Activated CD8-positive, alpha-beta memory T cell treated with anti-CD3 and anti-CD28 coated beads, Interleukin-2, amount 50 U/mL, for 24 hours (primary cell): ENCODE data around the gene ITCH.
"Not testable (repeated sequence)": the region's sequence is repeated elsewhere in the genome, so short reads cannot be mapped to it uniquely, and the experiment has no call there.

Experiments used
- DNase-seq: peaks from one replicate; pipeline ENCODE4 v3.0.0-alpha.2; 2020; ENCODE audit errors: extremely low read depth

The ITCH gene

GRCh38 chr20:34363062-34363464, at the start of gene ITCH:
Gene ITCH, plus strand, starts transcription at chr20:34363273. Its CDS starts 30,539 bp downstream, at chr20:34393812.
- DNase-seq = peak; percentile 84

GRCh38 chr20:34315236-34315635, 47.8 kb upstream of the ITCH start:
- DNase-seq = no peak

DNA sequence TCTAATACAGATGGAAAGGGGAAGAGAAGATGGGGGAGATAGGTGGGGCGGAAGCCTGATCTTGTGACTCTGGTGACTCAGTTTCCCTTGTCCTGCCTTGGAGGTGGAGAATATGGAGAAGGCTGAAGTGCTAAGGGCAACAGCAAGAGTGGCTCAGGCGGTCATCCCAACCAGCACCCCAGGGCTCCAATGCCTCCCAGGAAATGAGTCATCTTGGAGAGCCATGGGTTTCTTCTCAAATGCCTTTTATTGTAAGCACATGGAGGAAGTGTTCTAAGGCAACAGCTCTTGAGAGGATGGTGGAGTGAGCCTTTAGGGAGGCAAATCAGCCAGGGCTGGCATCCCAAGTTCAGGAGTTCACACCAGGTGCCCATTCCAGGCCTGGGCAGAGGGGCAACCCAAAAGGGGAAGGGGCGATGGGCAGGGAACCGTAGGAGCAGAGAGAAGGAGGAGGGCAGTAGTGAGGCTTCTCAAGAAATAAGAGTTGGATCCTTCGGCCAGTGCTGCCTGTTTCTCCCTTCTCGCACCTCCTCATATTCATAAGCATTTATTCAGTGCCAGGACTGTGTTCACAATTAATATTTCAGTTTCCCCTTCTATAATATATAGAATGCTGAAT, 46.8 kb upstream of the ITCH start:
- DNase-seq = no peak

GRCh38 chr20:34318609-34319443, 44.2 kb upstream of the ITCH start:
- no peak for DNase-seq

DNA sequence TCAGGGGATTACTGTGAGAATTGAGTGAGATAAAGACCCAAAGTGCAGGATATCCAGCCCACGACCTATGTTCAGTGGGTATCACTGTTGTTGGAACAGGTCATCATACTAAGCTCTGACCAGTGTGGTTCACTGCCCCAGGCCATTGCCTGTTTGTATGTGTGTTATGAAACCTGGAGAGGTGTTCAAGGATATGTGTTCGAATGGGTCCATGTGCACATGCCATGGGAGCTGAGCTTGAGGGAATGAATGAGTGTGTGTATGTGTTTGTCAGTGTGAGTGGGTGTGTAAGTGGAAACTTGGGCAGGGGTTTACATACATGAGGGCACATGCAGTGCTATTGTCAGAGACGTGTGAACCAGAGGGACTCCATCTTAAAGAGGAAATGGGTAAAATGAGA, 42.2 kb upstream of the ITCH start:
- no peak for DNase-seq

DNA sequence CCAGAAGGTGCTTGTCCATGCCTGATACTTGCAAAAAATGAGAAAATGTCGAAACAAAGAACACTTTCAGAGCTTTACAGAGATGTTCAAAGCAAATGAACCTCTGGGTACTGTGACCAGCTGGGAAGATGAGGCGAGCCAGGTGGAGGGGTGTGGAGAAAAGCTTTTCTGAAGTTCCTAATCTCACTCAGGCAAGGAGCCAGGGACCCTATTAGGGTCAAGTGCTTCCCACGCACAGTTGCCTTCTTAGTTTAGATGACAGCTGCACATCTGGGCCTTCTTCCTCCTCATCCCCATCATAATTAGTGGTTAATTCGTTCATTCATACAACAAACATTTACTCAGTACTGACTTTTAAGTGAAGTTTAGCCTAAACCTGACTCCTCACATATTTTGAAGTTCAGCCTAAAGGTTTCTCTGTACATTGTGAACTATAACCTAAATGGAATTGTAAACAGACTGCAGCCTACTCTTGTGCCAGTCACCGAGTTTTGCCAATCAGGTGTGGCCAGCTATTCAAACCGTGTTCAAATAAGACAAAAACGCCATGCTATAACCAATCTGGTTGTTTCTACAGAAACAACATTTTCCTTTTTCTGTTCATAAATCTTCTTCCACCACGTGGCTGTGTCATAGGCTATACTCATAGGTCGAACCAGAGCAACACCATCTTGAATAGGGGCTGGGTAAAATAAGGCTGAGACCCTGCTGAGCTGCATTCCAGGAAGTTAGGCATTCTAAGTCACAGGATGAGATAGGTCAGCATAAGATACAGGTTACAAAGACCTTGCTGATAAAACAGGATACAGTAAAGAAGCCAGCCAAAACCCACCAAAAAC, 40.6 kb upstream of the ITCH start:
- DNase-seq = no peak

GRCh38 chr20:34324541-34324940, 38.5 kb upstream of the ITCH start:
- no peak for DNase-seq

DNA sequence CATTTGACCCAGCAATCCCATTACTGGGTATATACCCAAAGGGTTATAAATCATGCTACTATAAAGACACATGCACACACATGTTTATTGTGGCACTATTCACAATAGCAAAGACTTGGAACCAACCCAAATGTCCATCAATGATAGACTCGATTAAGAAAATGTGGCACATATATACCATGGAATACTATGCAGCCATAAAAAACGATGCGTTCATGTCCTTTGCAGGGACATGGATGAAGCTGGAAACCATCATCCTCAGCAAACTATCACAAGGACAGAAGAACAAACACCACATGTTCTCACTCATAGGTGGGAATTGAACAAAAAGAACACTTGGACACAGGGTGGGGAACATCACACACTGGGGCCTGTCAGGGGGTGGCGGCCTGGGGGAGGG, 34.9 kb upstream of the ITCH start:
- DNase-seq = not testable (repeated sequence)

- no peak for DNase-seq
These were observed 34.0 kb upstream of the ITCH start for GRCh38 chr20:34328928-34329677.

DNA sequence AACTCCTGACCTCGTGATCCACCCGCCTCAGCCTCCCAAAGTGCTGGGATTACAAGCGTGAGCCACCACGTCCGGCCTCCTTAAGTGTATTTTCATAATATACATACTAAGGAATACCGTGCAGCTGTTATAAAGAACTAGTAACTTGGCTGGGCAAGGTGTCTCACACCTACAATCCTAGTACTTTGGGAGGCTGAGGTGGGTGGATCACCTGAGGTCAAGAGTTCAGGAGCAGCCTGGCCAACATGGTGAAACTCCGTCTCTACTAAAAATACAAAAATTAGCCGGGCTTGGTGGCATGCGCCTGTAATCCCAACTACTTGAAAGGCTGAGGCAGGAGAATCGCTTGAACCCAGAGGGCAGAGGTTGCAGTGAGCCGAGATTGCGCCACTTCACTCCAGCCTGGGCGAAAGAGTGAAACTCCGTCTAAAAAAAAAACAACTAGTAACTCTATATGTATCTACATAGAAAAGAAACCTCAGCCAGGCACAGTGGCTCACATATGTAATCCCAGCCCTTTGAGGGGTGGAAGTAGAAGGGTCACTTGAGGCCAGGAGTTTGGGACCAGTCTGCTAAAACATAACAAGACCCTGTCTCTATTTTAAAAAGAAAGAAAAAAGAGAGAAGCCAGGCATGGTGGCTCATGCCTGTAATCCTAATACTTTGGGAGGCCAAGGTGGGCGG, 32.1 kb upstream of the ITCH start:
- DNase-seq = not testable (repeated sequence)

DNA sequence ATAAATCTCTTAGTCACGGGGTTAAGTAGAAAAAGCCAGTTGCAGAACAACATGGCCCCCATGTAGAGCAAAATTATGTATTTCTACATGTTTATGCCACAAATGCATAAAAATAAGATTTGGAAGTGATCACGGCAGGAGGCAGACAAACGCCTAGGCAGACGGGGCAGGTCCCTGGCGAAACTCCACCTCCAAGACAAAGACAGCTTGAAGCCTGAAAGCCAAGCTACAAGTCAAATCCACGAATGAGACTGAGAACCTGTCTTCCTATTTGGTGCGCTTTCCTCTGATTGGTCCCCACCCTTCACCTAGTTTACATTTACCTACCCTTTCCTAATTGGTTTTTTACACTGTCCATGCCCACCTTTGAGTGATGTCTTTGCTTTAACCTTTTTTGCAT, 31.2 kb upstream of the ITCH start:
- no peak for DNase-seq

DNA sequence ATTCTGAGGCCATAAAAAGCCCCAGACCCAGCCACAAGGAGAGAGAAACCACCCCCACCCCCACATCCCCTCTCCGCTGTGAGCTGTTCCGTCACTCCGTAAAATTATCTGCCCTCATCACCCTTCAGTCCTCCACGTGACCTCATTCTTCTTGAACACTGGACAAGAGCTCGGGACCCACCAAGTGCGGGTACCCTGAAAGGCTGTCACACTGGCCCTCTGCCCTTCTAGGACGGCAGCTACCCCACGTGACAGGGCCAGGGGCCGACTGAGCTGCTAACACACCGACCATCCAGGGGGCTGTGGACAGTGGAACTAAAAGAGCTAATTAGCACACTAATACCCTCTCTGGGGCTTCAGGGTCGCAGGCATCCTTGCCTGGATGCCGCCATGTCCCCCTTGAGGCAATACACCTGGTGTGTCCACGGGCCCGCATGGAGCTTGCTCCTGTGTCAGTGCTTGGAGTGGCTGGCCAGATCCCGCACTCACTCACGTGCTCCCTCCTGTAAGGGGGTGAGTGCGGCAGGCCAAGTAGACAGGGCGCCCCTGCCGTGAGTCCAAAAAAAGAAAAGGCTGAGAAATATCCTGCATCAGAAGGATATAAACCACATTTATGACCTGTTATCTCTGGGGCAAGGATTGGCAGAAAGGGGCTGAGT, 30.7 kb upstream of the ITCH start:
- DNase-seq = no peak

DNA sequence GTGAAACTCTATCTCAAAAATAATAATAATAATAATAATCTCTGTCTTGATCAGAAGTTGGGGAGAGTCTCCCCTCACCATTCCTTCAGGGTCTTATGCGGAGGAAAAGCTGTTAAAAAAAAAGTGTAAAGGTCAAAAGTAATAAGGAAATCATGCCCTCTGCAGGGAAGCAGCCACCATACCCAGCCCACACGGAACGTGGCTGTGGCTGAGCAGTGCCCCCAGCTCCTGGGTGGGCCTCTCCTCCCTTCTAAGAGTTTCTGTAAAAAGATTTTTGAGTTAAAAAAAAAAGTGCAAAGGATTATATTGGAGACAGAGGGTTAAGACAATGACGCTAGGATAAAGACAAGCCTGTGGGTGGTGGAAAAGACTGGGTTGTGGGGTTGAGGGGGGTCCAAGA, 29.3 kb upstream of the ITCH start:
- DNase-seq = no peak

GRCh38 chr20:34334654-34335407, 28.2 kb upstream of the ITCH start:
- DNase-seq = no peak

DNA sequence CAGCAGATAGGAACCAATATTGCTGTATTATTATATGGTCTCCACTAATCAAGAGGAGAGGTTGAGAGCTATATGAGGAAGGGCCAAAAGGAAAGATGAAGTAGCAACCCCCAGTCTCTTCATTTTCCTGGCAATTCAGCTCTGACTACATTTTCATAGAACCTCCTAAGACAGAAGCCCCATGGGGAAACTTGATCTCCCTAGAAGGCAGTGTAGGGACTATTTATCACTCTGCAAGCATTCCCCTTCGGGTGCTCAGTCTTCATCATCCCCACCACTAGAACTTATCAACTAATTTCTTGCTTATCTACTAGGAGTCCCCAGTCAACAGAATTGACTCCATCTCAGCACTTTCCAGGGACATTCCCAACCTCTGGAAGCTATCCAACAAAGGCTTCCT, 25.5 kb upstream of the ITCH start:
- no peak for DNase-seq

- no peak for DNase-seq
These were observed 24.9 kb upstream of the ITCH start for GRCh38 chr20:34337982-34338726.

- not testable (repeated sequence) for DNase-seq
These were observed 22.3 kb upstream of the ITCH start for GRCh38 chr20:34340726-34341125.

DNA sequence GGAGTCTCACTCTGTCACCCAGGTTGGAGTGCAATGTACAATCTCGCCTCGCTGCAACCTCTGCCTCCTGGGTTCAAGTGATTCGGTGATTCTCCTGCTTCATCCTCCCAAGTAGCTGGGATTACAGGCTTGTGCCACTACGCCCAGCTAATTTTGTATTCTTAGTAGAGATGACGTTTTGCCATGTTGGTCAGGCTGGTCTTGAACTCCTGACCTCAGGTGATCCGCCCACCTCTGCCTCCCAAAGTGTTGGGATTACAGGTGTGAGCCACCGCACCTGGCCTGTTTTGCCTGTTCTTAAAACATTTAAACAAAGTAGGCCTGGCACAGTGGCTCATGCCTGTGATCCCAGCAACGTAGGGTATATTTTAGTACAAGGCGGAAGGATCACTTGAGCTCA, 21.9 kb upstream of the ITCH start:
- DNase-seq = not testable (repeated sequence)
